GM19372 (cell line): ENCODE measurements around the gene BCLAF3.
A peak's percentile ranks its signal among the peaks of the same experiment; 100 is the strongest.

Experiments used
- ATAC-seq: cut with Tn5 transposase; IDR thresholded peaks from one replicate; pipeline ENCODE4 v1.9.1; 2021; ENCODE audit warnings: mild to moderate bottlenecking, low read depth, moderate library complexity; ENCODE audit not compliant: unreplicated experiment

The BCLAF3 gene

DNA sequence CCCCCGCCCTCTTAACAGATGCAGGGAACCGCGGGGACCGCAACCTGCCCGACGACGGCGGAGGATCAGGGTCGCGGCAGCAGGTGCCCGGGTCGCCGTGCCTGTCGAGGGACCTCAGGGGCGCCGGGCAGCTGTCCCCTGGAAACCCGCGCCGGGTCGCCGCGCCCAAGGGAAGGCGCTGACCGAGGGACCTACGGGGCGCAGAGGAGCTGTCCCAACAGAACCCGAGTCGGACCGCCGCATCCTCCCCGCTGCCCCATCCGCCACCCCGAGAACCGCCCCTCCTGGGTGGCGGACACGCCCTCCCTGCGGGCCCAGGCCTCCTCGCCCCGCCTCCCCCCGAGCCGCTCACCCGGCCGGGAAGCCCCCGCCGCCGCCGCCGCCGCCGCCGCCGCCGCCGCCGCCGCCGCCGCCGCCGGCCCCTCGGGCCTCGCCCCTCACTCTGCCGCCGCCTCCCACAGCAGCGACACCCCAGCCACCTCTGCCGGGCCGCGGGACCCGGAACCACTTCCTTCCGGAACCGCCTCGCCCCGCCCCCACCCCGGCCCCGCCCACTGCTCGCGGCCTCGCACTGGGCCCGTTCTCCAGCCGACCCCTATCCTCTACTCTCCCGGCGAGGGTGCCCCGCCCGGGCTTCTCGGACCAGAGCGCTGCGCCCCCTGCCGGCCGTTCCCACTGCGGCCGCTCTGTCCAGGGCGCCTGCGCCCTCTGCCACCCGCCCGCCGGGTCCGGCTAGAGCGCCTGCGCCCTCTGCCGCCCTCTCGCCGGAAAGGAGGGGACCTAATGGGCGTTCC lies at the start of gene BCLAF3:
TSS of gene BCLAF3 (minus strand) at position 506 of the 794 bp plus-strand sequence. CDS start 20,797 bp downstream, outside the sequence.
- peak; percentile 88 for ATAC-seq

DNA sequence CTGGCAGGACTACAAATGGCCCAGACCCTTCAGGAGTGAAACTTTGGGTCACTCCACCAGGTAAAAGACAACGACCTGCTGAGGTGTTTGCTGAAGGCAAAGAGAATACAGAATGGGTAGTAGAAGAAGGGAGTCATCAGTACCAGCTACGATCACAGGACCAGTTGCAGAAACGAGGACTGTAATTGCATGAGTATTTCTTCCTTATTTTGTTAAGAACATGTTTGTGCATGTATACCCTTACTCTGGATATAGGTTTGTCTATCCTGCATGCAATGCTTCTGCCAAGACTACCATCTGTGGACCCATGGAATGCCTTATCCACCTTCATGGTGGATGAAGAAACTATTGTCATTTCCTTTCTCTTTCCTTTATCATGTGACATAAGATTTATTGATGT lies 48.1 kb upstream of the BCLAF3 start:
- ATAC-seq, result no peak

DNA sequence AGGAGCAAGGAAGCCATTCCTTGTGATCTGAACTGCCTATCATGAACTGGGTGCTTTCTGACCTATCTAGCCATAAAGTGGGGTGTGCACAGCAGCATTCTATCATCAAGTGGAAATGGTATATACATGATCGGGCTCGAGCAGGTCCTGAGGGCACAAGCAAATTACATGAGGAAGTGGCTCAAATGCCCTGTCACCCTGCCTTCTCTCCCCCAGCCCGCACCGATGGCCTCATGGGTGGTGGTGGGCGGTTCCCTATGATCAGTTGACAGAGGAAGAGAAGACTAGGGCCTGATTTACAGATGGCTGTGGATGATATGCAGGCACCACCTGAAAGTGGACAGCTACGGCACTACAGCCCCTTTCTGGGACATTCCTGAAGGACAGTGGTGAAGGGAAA lies 46.3 kb upstream of the BCLAF3 start:
- ATAC-seq, result no peak

DNA sequence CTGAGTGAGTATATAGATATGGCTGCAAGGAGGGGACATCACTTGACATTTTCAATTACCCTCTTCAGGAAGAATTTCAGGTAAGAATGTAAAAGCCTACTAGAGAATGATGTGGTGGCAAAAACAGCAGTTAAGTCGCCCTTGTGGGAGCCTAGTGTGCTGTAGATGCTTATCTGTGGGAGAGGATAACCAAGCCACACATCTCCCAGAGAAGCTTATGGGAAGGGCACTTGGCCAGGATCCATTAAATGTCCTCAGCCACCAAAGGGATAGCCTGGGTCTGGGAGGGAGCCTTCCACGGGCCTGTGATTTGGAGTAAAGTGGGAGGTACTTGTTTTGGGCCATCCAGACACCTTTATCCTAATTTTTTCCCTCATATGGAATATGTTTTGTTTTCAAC lies 41.3 kb upstream of the BCLAF3 start:
- ATAC-seq, result no peak

DNA sequence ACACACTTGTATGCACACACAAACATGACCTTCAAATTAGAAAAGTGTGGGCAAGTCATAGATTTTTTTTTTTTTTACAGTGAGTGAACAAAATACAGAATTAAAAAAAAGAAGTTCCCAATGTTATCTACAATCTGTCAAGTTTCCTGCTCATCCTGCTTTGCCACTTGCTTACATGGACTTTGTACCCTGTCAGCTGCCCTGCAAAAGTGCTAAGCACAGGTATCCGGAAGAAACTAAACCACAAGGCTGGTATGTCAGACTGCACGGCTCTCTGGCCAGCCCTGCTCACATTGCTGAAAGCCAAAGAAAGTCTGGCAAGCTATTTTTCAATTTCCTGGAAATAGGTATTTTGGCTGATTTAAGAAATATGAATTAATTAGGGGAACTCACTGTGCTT lies 38.9 kb upstream of the BCLAF3 start:
- ATAC-seq, result no peak

DNA sequence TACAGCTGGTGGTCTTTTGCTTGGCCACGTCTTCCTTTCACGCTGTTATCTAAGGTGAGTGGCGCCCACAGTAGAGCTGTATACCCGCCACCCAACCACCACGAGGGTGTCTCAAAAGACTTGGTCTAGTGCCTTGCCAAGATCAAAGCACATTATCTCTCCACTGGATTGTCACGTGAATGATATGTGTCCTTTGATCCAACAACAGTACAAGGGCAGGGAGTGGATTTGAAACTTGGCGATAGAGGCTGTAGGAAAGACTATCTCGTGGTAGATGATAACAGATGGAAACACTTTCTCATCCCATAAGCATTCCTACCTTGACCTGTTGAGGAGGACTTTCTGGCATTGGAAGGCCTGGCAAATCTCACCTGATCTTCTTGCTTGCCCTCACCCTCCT lies 37.7 kb upstream of the BCLAF3 start:
- no peak for ATAC-seq

DNA sequence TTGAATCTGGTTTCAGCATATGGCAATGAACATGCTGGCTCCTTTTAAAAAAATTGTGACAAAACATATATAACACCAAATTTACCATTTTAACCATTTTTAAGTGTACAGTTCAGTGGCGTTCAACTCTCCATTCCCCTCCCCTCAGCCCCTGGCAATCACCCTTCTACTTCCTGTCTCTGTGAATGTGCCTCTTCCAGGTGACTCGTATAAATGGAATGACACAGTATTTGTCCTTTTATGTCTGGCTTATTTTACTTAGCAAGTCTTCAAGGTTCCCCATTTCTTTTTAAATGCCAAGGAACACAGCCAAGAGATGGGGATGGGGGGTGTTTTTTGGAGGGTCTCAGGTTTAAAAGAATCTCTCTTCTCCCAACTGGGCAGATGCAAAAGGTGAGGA lies 35.4 kb upstream of the BCLAF3 start:
- no peak for ATAC-seq

DNA sequence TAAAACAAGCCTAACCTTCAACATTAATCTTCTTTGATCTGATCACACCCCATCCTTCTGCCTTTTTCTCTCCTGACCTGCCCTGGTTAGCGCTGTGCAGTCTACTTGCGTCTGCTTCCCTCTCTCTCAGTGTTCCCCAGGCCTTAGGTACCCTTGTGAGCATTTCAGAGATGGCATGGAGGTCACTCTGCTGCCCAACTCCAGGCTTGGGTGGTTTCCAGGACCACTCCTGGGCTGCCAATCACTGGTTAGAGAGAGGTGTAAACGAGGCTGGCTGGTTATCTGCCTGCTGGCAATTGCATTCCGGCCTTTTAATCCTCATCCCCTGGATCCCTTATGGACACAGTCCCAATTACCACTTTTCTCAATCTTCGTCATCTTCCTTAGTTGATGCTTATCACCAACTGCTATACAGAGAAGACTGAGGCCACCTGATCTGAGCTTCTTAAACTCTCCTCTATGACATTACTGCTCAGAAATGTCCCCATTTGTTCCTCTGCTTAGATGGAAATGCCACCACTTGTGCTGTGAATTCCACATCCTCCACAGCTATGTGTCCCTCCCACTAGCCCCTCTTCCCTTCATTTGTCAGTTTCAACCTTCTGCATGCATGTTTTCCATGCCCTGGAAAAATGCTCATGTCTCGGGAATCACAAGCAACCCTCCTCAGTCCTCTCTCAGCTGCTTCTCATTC lies 29.0 kb upstream of the BCLAF3 start:
- no peak for ATAC-seq

DNA sequence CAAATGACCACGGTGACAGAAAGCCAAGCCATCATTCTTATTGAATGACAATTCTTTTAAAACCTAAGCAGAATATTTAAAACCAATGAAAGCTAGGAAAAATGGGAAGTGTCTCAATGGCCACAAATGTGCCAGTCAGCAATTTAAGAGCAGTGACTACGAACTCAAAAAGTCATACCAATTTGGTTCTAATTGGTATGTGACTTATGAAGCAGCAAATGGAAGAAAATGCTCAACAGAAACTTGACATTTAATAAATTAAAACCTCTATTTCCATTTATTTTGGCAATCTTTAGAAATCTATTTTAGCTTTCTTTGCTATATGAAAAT lies 25.7 kb upstream of the BCLAF3 start:
- no peak for ATAC-seq

DNA sequence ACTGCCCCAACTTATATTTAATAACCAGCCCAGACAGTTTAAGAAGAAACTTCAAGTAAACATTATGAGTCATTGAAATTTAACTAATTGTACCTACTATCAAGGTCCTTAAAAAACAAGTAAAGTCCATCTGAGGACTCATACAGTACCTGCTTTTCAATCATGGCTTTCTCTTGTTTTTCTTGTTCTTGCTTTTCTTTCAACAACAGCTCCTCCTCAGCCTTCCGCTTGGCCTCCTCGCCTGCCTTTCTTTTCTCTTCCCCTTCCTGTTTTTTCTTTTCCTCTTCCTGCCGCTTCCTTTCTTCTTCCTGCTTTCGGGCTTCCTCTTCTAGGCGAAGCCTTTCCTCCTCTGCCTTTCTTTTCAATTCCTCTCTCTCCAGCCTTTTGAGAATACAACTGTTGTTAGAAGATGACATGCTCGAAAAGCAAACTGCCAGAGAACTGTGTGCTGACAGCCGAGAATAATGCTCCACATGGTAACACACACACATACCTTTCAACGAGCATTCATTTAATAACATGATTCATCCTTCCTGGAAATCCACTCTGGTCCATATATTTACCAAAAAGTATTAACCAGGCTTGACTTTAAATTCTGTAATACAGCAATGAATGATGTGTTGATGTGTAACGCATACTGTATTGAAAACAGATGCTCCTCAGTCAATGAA lies 25.2 kb upstream of the BCLAF3 start:
- ATAC-seq, result no peak

DNA sequence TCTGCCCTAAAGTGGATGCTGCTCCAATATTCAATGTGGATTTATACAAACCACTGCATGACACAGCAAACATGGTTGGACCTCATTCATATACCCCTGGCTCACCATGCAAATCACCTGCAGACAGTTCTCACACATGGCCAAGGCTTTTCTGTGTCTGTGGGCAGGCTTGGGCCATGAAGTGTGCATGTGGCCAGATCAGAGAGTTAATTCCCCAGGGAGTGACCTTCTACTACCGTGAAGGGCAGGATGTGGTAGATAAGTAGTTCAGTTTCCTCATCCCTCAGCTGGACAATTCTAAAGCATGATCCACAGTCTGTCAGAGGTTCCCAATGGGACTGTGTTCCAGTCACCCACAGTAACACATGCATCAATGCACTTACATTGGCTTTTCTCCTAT lies 24.6 kb upstream of the BCLAF3 start:
- no peak for ATAC-seq

DNA sequence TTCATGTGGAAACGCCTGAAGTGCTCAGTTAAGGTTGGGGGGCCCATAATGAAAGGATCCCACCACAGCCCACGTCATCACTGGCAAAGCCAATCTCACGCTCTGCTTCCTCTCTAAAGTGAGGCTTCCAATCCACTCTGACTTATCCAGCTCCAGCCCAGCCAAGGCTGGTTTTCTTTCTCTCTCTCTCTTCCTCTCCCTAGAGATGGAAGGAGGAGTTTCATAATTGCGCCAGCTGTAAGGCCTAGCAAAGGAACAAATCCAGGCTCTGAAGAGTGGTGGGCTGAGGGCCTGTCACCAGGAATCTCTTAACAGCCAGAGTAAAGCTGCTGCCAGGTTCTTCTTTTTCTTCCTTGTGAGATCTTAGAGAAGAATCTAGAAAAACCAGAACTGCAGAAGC lies 20.7 kb upstream of the BCLAF3 start:
- no peak for ATAC-seq

DNA sequence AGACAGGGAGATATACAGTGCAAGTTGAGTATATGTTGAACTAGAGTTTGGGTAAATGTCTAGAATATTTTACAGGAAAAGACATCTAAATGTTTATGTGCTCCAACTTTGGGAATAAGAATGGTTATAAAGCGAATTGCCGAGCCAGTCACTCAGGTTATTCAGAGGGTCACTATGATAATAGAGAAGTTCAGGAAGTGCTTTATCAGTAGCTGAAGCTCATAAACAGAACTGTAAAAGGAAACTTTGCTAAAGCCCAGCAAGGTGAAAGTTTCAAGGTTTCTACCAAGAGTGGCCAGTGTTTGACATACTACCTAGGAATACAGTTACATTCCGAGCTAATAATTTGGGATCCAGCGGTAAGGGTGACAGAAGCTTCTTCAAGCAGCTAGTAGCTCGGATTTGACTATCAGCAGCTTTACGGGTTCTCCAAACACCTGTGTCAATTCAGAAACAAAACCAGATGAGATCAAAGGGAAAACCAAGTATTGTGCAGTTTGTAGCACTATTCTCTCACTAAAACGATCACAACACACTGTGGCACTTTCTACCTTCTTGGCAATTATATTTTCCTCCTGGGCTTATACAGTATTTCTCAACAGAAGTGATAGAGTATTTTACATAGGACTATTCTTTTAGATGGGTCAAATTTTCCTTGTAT lies 17.2 kb upstream of the BCLAF3 start:
- no peak for ATAC-seq

DNA sequence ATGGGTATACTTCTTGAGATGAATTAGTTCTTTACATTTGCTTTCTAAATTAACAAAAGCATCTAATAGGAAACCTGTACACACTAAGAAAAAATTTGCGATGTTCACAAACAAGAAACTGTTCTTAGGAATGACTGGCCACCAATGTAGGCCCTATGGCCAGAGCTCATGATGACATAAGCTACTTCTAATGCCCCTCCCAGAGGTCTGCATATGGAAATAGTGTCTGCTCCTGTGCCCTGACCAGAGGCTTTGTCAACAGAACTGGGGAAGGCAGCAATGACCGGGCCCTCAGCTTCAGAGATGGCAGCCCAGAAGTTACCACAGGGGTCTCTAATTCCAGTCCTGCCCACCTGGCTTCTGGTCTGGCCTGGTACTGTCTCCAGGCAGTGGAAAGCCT lies 15.0 kb upstream of the BCLAF3 start:
- ATAC-seq, result no peak

DNA sequence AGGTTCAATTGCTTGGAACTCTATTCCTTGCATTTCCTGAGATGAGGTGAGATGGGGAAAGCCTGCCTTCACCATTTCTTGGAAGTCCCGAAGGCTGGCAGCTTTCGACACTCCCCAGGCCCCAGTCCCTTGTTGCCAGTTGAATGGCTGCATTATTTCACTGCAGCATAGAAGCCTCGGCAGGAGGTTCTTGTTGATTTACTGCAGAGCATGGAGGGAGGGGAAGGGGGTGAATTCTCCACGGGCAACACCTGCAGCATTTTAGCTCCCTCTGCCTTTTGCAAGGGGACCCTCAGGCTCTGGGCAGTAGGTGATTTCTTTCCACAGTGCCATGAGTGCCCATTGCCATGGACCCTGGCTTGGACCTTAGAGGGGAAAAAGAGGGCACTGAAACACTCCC lies 10.7 kb upstream of the BCLAF3 start:
- ATAC-seq, result no peak

DNA sequence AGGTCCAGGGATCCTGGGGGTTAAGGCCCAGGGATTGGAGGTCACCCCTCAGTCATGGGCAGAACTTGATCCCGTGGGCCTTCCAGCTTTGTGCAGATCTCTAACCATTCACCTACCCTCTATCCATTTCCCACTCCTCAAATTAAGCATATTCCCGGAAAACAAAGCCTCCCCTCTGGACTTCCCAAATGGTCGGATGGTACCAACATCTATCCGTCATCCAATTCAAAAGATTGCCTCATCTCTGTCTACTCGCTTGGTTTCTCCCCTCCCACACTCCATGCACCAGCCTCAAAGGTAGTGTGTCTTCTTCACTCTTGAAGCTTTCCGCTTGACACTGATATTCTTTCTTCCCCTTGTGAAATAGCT lies 473 bp upstream of the BCLAF3 start:
- no peak for ATAC-seq

DNA sequence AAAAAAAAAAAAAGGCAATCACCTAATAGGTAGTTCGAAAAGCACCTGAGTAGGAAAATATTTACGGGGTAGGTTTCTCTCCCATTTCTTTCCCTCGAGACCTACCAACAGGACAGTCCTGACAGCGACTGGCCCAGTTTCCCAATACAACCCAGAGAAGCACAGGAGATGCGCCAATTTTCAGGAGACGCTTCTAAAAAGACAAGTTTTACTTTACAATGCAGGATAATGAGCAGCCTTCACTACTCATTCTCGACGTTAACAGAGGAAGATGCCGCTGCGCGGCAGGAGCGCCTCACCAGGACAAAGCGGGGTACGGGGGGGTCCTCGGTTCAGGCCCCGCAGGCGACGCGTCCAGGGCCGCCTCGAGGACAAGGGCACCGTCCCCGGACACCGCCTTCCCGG lies 708 bp downstream of the BCLAF3 start:
- ATAC-seq, result peak; percentile 11

DNA sequence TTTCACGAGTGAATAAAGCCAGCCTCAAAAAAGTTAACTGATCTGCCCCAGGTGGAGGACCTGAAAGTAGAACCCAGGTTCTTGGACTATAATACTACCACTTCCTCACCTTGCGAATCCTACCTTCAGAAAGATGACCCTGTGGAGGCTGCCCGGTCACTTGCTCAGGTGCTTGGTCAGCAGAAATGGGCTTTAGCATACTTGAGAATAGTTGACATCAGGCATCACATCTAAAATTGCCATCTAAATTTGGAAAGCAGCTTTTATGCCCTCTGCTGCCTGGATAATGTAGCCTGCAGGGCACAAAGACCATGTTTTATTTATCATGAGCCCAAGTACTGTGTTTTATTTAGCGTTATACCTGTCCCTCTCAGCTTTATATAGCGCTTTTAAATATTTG lies 3.0 kb downstream of the BCLAF3 start:
- ATAC-seq, result no peak

DNA sequence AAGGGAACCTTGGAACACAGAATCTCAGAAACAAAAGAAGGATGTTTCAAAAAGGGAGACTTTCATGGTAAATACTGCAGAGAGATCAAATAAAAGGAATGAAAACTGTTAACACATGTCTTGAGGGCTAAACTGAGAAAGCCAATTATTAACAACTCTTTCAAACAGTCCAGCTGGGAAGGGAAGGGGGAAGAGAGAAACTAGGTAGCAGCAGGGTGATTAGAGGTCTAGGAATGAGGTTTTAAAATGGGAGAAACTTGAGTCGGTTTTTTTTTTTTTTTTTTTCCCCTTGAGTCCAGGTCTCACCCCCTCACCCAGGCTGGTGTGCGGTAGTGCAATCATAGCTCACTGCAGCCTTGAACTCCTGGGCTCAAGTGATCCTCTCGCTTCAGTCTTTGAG lies 4.3 kb downstream of the BCLAF3 start:
- no peak for ATAC-seq

DNA sequence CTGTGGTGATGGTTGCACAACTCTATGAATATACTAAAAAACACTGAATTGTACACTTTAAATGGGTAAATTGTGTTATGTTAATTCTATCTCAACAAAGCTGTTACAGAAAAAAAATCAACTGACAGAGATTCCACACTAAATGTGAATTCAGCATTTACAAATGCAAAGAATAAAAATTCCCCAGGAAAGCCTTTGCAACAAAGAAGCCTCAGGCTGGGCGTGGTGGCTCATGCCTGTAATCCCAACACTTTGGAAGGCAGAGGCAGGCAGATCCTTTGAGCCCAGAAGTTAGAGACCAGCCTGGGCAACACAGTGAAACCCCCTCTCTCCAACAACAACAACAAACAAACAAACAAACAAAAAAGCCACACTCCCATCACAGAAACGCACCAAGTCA lies 8.9 kb downstream of the BCLAF3 start:
- no peak for ATAC-seq

DNA sequence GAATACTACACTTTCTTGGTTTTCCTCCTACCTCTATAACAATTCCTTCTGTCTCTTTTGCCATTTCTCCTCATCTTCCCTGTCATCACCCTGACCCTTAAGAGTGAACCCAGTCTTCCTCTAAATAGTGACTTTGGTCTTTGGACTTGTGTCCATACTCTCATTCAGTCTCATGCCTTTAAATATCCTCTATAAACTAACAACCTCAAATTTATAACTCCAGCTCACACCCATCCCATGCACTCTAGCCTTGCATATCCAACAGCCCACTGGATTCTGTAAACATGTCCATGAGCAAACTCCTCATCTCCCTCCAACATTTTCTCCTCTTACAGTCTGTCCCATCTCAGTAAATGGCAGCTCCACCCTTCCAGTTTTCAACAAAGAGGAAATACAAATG lies 15.0 kb downstream of the BCLAF3 start:
- no peak for ATAC-seq
